NCI-H748 treated with DMSO at 0.1 percent for 48 hours (cell line): ENCODE measurements around the gene CYP26C1.
"Not testable (repeated sequence)": the region's sequence is repeated elsewhere in the genome, so short reads cannot be mapped to it uniquely, and the experiment has no call there.

Source experiments
- DNase-seq: peaks from one replicate; lab custom pipeline; 2025; lab: John Stamatoyannopoulos, UW

The CYP26C1 gene

DNA sequence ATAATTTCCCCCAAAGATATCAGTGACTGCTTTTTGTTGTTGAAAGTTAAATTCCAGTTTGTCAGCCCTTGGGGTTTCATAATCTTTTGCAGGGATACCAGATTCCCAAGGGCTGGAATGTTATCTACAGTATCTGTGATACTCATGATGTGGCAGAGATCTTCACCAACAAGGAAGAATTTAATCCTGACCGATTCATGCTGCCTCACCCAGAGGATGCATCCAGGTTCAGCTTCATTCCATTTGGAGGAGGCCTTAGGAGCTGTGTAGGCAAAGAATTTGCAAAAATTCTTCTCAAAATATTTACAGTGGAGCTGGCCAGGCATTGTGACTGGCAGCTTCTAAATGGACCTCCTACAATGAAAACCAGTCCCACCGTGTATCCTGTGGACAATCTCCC, 16.3 kb downstream of the CYP26C1 start:
- DNase-seq = no peak

DNA sequence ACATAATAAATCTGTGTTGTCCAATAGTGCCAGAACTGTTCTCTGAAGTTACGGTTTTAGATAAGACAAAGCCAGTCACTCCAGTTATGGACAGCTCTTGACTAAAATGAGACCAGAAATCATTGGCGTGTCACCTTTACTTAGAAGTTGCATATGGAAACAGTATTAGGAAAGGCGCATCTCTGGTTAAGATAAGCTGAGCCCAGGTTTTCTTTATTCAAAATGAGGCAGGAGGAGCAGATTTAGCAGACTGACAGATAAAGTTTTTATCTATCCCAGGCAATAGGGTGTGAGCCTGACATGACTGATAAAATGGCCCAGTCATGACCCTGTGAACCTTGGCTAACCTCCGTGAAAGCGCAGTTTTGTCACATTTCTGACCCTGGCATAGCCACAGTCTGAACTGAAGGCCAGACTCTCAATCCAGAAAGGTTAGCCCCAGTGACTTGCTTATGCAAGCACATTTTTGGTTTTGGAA, 17.3 kb downstream of the CYP26C1 start:
- DNase-seq = no peak

DNA sequence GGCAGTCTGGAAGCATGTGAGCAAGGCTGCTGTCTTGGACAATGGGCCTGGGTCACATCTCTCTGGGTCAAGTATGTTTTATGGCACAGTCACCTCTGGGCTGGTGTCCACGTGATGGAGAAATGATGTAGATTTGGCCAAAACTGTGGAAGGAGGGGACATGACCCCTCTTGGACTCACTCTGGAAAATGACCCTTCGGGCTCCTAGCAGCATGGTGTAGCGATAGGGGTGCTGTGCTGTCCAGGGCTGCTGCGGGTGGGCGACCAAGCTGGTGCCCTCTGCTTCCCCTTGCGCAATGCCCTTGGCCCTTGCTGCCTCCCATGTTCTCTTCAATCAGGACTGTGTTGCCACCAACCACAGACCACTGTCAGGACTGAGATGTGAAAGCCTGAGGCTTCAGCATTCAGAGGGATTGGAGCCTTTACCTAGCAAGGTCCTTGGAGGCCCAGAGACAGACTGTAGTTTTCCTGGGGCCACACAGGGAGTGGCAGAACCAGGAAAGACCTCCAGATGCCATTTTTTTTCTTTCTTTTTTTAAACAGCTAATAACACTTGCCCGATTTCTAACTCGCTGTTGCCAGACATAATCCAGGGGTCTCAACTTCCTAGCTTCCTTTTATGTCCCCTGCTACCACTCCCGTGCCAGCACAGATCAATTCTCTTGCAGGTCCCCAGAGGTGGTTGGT, 19.2 kb downstream of the CYP26C1 start:
- no peak for DNase-seq

GRCh38 chr10:93080350-93081046, 19.9 kb downstream of the CYP26C1 start:
- peak; percentile 9 for DNase-seq

- no peak for DNase-seq
These were observed 20.7 kb downstream of the CYP26C1 start for GRCh38 chr10:93081318-93081717.

DNA sequence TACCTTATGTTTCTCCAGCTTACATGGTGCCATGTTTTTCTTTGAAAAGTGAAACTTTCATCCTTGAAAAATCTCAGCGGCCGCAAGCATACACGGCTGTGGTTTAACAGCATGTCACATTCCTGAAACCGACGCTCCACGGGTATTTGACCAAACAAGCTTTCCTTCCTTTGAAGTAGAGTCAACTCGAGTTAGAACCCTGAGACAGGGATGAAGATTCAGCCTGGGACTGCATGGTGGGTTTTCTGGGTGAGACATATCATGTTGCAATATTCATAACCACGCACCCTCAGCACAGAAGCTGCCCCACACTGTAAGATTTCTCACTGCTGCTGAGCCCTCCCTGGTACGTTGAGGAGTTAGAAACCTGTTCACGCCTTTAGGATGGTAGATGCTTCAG, 21.2 kb downstream of the CYP26C1 start:
- no peak for DNase-seq

- no peak for DNase-seq
These were observed 23.3 kb downstream of the CYP26C1 start for GRCh38 chr10:93083743-93084539.

DNA sequence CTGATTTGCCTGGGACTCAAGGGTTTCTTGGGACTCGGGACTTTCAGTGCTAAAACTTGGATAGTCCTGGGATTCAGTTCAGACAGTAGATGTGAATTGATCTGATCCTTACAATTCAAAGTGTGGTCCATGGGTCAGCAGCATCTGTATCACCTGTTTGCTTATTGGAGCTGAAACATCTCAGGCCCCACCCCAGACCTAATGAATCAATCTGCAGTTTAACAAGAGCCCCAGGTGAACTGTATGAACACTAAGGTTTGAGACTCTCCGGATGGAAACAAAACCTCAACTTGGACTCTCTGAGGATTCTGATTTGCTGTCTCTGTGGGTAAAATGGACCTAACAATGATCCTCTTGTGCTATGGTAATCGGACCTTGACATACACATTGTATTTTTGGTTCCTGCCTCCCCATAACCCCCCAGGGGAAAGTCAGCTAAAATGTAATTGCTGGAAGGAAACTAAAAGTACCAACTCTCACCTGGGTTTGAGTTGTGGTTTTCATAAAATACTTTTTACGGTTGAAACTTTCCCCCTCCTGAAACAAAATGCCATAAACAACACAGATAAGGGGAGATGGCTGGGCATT, 24.8 kb downstream of the CYP26C1 start:
- DNase-seq = no peak

- no peak for DNase-seq
These were observed 25.7 kb downstream of the CYP26C1 start for GRCh38 chr10:93086289-93086688.

DNA sequence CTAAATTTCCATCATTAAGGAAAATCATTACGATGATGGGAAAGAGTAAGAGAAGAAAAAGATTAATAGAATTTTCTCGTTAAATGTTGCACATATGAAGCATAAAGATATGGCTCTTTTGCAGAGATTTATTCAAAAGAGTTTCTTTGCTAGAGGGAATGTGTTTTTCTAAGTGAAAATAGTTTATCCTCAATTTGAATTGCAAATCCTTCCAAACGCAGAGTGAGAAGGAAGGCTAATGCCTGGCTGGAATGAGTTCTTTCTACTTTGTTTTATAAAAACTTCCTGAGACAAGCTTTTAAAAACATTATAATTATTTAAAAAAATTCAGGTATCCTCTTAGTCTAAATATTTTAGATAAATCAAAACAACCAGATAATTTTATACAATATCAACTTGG, 27.2 kb downstream of the CYP26C1 start:
- DNase-seq = no peak

DNA sequence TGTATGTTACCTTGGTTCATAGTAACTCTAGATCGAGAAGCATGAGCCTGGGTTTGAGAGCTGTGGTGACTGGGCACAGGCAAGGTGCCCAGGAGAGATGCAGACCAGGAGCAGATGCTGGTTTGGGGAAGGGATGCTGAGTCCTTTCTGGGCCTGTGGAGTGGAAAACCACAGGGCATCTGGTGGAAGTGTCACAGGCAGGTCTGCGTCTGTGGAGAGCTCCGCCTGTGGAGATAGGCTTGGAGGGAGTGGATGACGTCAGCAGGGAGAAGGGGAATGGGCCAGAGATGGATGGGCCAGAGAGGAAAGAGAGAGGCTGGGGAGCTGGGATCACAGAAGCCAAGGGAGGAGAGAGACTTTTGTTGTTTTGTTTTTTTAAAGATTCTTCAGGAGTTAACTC, 27.9 kb downstream of the CYP26C1 start:
- no peak for DNase-seq

- DNase-seq = no peak
These were observed 30.0 kb downstream of the CYP26C1 start for GRCh38 chr10:93090619-93091018.

DNA sequence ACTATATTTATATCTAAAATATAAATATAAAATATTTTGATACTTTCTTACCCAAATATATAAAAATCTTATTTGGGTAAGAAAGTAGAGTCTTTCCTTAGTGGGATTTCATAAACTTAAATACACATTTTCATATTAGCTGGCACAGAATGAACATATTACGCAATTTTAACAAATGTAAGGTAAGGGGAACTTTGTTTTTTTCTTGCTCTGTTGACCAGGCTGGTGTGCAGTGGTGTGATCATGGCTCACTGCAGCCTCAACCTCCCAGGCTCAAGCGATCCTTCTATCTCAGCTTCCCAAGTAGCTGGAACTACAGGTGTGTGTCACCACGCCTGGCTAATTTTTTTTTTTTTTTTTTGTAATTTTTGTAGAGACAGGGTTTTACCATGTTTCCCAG, 31.4 kb downstream of the CYP26C1 start:
- DNase-seq = no peak

DNA sequence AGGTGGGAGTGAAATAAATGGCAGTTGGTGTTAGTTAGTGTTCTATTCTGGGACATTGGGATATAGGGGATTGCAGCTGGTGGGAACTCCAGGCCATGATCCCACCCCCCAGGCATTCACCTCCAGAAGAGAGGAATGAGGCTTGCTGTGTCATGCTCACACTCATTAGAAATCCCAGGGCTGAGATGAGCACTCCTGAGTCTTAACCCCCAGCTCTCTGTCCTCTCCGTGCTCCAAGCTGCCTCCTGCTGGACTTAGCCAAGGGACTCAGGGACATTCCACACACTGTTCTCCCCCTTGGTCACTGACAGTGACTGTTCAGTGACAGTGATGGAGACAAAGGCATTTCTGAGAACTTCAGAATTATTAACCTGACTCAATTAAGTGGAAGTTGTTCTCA, 34.6 kb downstream of the CYP26C1 start:
- DNase-seq = no peak

- no peak for DNase-seq
These were observed 36.3 kb downstream of the CYP26C1 start for GRCh38 chr10:93096901-93097300.

DNA sequence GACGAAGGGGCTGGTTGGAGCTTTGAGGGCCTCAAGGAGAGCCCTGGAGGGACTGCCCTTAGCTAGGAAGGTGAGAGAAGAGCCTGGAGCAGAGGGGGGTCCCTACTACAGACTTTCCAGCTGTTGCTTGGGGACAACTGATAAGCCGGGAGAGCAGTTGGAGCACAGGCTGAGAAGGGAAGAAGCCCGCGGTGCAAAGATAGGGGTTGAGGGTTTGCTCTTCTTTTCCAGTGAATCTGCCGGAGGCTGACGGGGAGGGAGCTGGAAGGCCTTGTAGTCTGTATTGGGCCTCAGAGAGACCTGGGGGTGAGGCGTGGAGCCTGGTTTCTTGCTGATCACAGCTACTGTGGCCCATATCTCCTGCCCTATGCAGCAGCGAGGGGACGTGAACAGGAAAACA, 36.8 kb downstream of the CYP26C1 start:
- DNase-seq = no peak

- DNase-seq = no peak
These were observed 38.2 kb downstream of the CYP26C1 start for GRCh38 chr10:93098816-93099215.

DNA sequence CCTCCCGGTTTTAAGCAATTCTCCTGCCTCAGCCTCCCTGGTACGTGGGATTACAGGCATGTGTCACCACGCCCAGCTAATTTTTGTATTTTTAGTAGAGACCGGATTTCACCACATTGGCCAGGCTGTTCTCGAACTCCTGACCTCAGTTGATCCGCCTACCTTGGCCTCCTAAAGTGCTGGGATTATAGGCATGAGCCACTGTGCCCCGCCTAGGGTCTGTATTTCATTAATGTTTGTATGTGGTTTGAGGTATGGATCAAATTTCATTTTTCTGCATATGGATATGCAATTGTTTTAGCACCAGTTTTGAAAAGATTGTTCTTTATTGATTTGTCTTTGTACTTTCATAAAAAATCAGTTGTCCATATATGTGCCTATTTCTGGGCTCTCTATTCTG, 39.1 kb downstream of the CYP26C1 start:
- no peak for DNase-seq

- not testable (repeated sequence) for DNase-seq
These were observed 40.5 kb downstream of the CYP26C1 start for GRCh38 chr10:93101148-93101547.

- no peak for DNase-seq
These were observed 43.4 kb downstream of the CYP26C1 start for GRCh38 chr10:93103953-93104352.

DNA sequence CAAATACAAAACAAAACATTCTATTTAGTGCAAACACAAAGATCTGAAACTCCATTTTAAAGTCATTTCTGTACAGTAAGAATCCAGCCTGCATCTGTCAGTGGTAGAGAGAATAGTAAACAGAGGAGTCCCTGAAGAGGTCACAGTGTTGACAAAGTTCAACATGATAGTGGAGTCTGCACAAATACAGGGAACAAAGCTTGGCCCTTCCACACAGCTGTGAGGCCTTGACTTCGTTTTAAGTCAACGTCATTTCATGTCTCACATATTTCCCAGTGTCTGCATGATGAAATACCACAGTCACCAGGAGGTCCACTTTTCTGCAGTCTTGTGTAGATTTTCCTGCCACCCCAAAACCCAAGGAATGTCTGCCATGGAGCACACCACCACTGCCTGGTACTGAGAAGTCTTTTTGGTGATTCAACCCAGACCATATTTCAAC, 46.1 kb downstream of the CYP26C1 start:
- DNase-seq = no peak

DNA sequence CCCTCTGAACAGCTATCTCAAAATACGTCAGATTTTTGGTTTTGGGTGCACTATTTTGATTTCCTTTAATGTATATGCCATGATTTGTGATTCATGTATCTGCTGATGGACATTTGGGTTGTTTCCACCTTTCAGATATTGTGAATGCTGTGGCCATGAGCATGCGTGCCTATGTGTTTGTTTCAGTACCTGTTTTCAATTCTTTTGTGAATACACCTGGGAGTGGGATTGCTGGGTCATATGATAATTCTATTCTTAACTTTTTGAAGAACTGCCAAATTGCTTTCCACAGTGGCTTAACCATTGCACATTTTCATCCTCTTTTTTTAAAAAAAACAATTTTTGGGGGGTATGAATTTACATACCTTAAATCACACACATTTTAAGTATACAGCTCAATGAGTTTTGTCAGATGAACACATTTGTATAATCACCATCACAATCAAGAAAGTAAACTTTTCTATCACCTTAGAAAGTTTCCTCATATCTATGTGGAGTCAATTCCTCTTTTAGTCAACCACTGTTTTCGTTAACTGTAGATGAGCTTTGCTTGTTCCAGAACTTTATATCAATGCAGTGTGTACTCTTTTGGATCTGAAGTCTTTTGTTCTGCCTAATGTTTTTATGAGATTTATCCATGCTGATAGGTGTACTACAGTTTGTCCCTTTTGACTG, 50.0 kb downstream of the CYP26C1 start:
- no peak for DNase-seq
